HCT116 (cell line): Measurements from ENCODE around the gene HS6ST3. TPM values are rescaled to one million over a fixed set of nuclear protein-coding genes. Genes with fewer than 3 reads are reported as not detected.

Experiments
- ATAC-seq: fragments of 200-7000 bp; cut with Tn5 transposase; 2 replicates; pipeline ENCODE4 v1.9.1; 2020; ENCODE audit warnings: mild to moderate bottlenecking, moderate library complexity
- BruUV-seq: library from RNA; stranded (reverse); fragments of 400-500 nt; replicated peaks from 2 replicates; lab custom pipeline; 2021; lab: Mats Ljungman, UMichigan
- CTCF ChIA-PET: fragments of 300-600 bp; sonication (Branson Sonifier 250); formaldehyde crosslinking; loops from one replicate; lab custom pipeline; 2021; ENCODE audit warnings: antibody characterized with exemption; lab: Charles Lee
- POLR2A ChIA-PET: fragments of 300-600, 350-600 bp; sonication (Branson Sonifier 250); formaldehyde crosslinking; loops from one replicate; lab custom pipeline; 2021; ENCODE audit warnings: antibody characterized with exemption; lab: Charles Lee
- RAD21 ChIA-PET, 2 experiments: fragments of 300-600 bp; sonication (Branson Sonifier 250); formaldehyde crosslinking; loops; one replicate each; lab custom pipeline; 2023; ENCODE audit warnings: low total read pairs in 2 of 2; ENCODE audit not compliant: uncharacterized antibody in 2 of 2, unreplicated experiment in 2 of 2, low non-redundant PET in 1 of 2; lab: Charles Lee
- DNase-seq: peaks from one replicate; pipeline ENCODE4 v3.0.0-alpha.2; 2010; ENCODE audit warnings: low read depth, low spot score
- H2AFZ ChIP-seq: fragments of 200-600 bp; shearing (Covaris generic), sonication (generic); 2 replicates; pipeline ENCODE4 v1.6.1; 2017; ENCODE audit warnings: low read depth, mixed run types, mixed read lengths, antibody characterized with exemption, low read length; ENCODE audit not compliant: poor library complexity, severe bottlenecking
- H3K27ac ChIP-seq: 2 replicates; pipeline ENCODE4 v1.5.1; 2012; ENCODE audit warnings: low read depth, low read length
- H3K27me3 ChIP-seq: fragments of 200-600 bp; sonication (generic); 2 replicates; pipeline ENCODE4 v1.6.1; 2016; ENCODE audit warnings: mixed run types, low read length, mixed read lengths; ENCODE audit not compliant: insufficient read depth
- H3K36me3 ChIP-seq, 2 experiments: fragments of 200-500 bp in 1 of 2; fragments of 200-600 bp in 1 of 2; sonication (Bioruptor generic) in 1 of 2; sonication (generic) in 1 of 2; 2 replicates each; pipeline versions ENCODE4 v1.5.1 to v1.6.1; 2014 to 2016; ENCODE audit warnings: low read length in 2 of 2, inconsistent platforms in 1 of 2, mixed read lengths in 1 of 2, mixed run types in 1 of 2; ENCODE audit not compliant: insufficient read depth in 2 of 2, control insufficient read depth in 1 of 2
- H3K4me1 ChIP-seq, 2 experiments: fragments of 200-600 bp in 1 of 2; sonication (generic) in 1 of 2; 2 replicates each; pipeline versions ENCODE4 v1.5.1 to v1.6.1; 2012 to 2017; ENCODE audit warnings: low read length in 2 of 2, inconsistent platforms in 1 of 2, mild to moderate bottlenecking in 1 of 2, mixed read lengths in 1 of 2, mixed run types in 1 of 2, moderate library complexity in 1 of 2; ENCODE audit not compliant: insufficient read depth in 2 of 2, control insufficient read depth in 1 of 2
- H3K4me2 ChIP-seq: fragments of 200-600 bp; sonication (generic); 2 replicates; pipeline ENCODE4 v1.6.1; 2017; ENCODE audit warnings: mixed run types, low read length, mixed read lengths
- H3K4me3 ChIP-seq, 2 experiments: fragments of 200-600 bp in 1 of 2; sonication (generic) in 1 of 2; replicated peaks in 1 of 2; 2 replicates each; pipeline ENCODE4 v1.5.1; 2011 to 2016; ENCODE audit warnings: low read length in 2 of 2, control low read depth in 1 of 2, low read depth in 1 of 2, mild to moderate bottlenecking in 1 of 2, mixed read lengths in 1 of 2, mixed run types in 1 of 2
- H3K79me2 ChIP-seq: fragments of 200-600 bp; sonication (generic); 2 replicates; pipeline ENCODE4 v1.6.1; 2017; ENCODE audit warnings: mild to moderate bottlenecking, mixed run types, low read length, moderate library complexity, mixed read lengths; ENCODE audit not compliant: insufficient read depth
- H3K9ac ChIP-seq: fragments of 200-600 bp; sonication (generic); 2 replicates; pipeline ENCODE4 v1.6.1; 2016; ENCODE audit warnings: low read length, mixed read lengths
- H3K9me2 ChIP-seq: fragments of 200-600 bp; sonication (generic), shearing (Covaris generic); 2 replicates; pipeline ENCODE4 v1.6.1; 2017; ENCODE audit warnings: mixed run types, mild to moderate bottlenecking, moderate library complexity; ENCODE audit not compliant: insufficient read depth
- H3K9me3 ChIP-seq, 2 experiments: fragments of 200-500 bp in 1 of 2; fragments of 200-600 bp in 1 of 2; sonication (Bioruptor generic) in 1 of 2; sonication (generic) in 1 of 2; 2 replicates each; pipeline ENCODE4 v1.6.1; 2014 to 2017; ENCODE audit warnings: low read length in 2 of 2, mixed read lengths in 2 of 2, inconsistent platforms in 1 of 2, low read depth in 1 of 2, mild to moderate bottlenecking in 1 of 2, mixed run types in 1 of 2, moderate library complexity in 1 of 2; ENCODE audit not compliant: control insufficient read depth in 1 of 2, insufficient read depth in 1 of 2
- H4K20me1 ChIP-seq: fragments of 200-600 bp; sonication (generic), shearing (Covaris generic); 2 replicates; pipeline ENCODE4 v1.6.1; 2017; ENCODE audit warnings: mixed run types, mild to moderate bottlenecking, moderate library complexity; ENCODE audit not compliant: insufficient read depth
- CBX3 ChIP-seq: IDR thresholded peaks from 2 replicates; pipeline ENCODE4 v1.6.1; 2012; ENCODE audit warnings: low read depth
- CEBPB ChIP-seq: IDR thresholded peaks from 2 replicates; pipeline ENCODE4 v1.6.1; 2012; ENCODE audit warnings: low read depth
- EGR1 ChIP-seq: IDR thresholded peaks from 2 replicates; pipeline ENCODE4 v1.6.1; 2012; ENCODE audit warnings: low read depth
- ELF1 ChIP-seq: IDR thresholded peaks from 2 replicates; pipeline ENCODE4 v1.6.1; 2012; ENCODE audit warnings: low read depth, borderline replicate concordance
- EZH2 ChIP-seq: fragments of 200-600 bp; sonication (generic); IDR thresholded peaks from 2 replicates; pipeline ENCODE4 v1.6.1; 2017; ENCODE audit warnings: antibody characterized with exemption, mixed run types
- EZH2phosphoT487 ChIP-seq: fragments of 200-600 bp; IDR thresholded peaks from 2 replicates; pipeline ENCODE4 v1.6.1; 2018; ENCODE audit warnings: antibody characterized with exemption, borderline replicate concordance
- FOSL1 ChIP-seq: IDR thresholded peaks from 2 replicates; pipeline ENCODE4 v1.6.1; 2012; ENCODE audit warnings: low read depth
- JUND ChIP-seq: IDR thresholded peaks from 2 replicates; pipeline ENCODE4 v1.6.1; 2012
- POLR2AphosphoS5 ChIP-seq: IDR thresholded peaks from 2 replicates; pipeline ENCODE4 v1.6.1; 2011; ENCODE audit warnings: mild to moderate bottlenecking, low read depth, low read length, moderate library complexity
- SRF ChIP-seq: IDR thresholded peaks from 2 replicates; pipeline ENCODE4 v1.6.1; 2012; ENCODE audit warnings: low read depth
- TCF7L2 ChIP-seq: IDR thresholded peaks from 2 replicates; pipeline ENCODE4 v1.7.0; 2011; ENCODE audit warnings: borderline replicate concordance, inconsistent platforms; ENCODE audit not compliant: insufficient read depth, insufficient read length; ENCODE audit errors: extremely low read depth
- YY1 ChIP-seq: IDR thresholded peaks from 2 replicates; pipeline ENCODE4 v1.6.1; 2011; ENCODE audit warnings: low read length, low read depth, moderate library complexity, mild to moderate bottlenecking; ENCODE audit not compliant: insufficient replicate concordance; ENCODE audit errors: extremely low read depth
- ZFX ChIP-seq: fragments of 450-650 bp; IDR thresholded peaks from 2 replicates; pipeline ENCODE4 v1.6.1; 2017
- ZNF274 ChIP-seq: fragments of 200-500 bp; sonication (Bioruptor generic); IDR thresholded peaks from 2 replicates; pipeline ENCODE4 v1.6.1; 2014; ENCODE audit warnings: mild to moderate bottlenecking, low read depth, low read length, inconsistent platforms
- intact Hi-C: fragments of 100-400 bp; cut with micrococcal nuclease; formaldehyde crosslinking; loops from 2 replicates; pipeline ENCODE4 v1.10.0; 2022
- total RNA-seq: library from RNA; stranded (reverse); gene quantifications from one replicate; pipeline ENCODE4 v1.2.1, GENCODE V29; 2021; ENCODE audit not compliant: unreplicated experiment
- TF ChIP-seq, protein P1 (sequence below): IDR thresholded peaks from 2 replicates; pipeline ENCODE4 v1.6.1; 2012

The HS6ST3 gene
- total RNA-seq, 1 experiment from 2014 or later: 0.10 TPM

DNA sequence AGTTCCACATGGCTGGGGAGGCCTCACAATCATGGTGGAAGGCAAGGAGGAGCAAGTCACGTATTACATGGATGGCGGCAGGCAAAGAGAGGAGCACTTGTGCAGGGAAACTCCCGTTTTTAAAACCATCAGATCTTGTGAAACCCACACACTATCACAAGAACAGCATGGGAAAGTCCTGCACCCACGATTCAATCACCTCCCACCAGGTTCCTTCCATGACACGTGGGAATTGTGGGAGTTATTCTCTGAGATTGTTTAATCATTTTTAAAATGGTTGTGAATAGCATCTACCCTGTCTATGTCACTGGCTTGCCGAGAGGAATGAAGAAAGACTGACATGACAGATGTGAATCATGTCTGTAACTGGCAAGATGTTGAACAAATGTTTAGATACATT lies 301.7 kb downstream of the HS6ST3 start:
- CTCF ChIA-PET: no interaction called here
- intact Hi-C loops: no loop called here

DNA sequence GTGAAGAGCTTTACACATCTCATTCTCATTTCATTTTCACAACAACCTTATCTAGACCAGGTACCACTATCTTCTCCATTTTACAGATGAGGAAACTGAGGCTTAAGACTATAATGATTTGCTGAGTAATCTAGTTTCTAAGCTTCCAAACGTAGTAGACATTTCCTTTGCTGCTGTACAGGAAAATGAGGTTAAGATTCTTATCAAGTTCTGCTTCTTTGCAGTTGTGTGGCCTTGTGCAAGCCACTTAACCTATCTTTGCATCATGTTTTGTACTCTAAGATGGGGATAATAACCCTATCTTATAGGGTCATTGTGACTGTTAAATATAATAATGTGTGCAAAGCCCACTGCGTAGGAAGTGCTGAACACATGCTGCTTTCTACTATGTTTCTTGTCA lies 307.9 kb downstream of the HS6ST3 start:
- Histone ChIP-seq H3K9ac (no peak overlapping the region), H3K4me1 (no peaks in the 10 kb centered on the region), H3K4me2 (no peak overlapping the region), H3K9me3 (no peaks in the 10 kb centered on the region), H4K20me1 (no peaks in the 10 kb centered on the region), H3K9me2 (no peaks in the 10 kb centered on the region), H2AFZ (no peak overlapping the region), H3K79me2 (no peaks in the 10 kb centered on the region), H3K27me3 (peaks cover 6% of the 10 kb centered on the region; the same call in 1 of the 2 replicates), H3K36me3 (no peaks in the 10 kb centered on the region), H3K27ac (no peak overlapping the region), H3K4me3 (no peak overlapping the region)
- DNase-seq (no peak), ATAC-seq (no peak)
- ChIA-PET POLR2A (no interaction called here), RAD21 (no interaction called here), CTCF (no interaction called here)
- TF ChIP-seq, protein P1, sequence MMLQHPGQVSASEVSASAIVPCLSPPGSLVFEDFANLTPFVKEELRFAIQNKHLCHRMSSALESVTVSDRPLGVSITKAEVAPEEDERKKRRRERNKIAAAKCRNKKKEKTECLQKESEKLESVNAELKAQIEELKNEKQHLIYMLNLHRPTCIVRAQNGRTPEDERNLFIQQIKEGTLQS: no peak
- TF ChIP-seq ZNF274 (no peak), ELF1 (no peak), SRF (no peak), CBX3 (no peak), CEBPB (no peak), EZH2 (no peak), FOSL1 (no peak), TCF7L2 (no peak), EZH2phosphoT487 (no peak), ZFX (no peak), POLR2AphosphoS5 (no peak), EGR1 (no peak)
- no TSS peak for BruUV-seq
- intact Hi-C loops: no loop called here

More for the DNA sequence above, 301.7 kb downstream of the HS6ST3 start:
- no peaks in the 10 kb centered on the region for H3K9me2 ChIP-seq
- no peak overlapping the region for H2AFZ ChIP-seq
- no peak for DNase-seq
- no peaks in the 10 kb centered on the region for H3K9me3 ChIP-seq
- no peak for ATAC-seq
- H3K9ac ChIP-seq: no peak overlapping the region
- no peak overlapping the region for H3K27ac ChIP-seq
- ChIA-PET RAD21 (no interaction called here), POLR2A (no interaction called here)
- TF ChIP-seq CBX3 (no peak), EGR1 (no peak), YY1 (no peak), SRF (no peak), ZFX (no peak), ELF1 (no peak), JUND (no peak)
- TF ChIP-seq, protein P1: no peak
- H3K4me1 ChIP-seq: no peaks in the 10 kb centered on the region
- H3K4me3 ChIP-seq: no peak overlapping the region
- H3K27me3 ChIP-seq: peaks cover 8% of the 10 kb centered on the region
- H3K36me3 ChIP-seq: no peaks in the 10 kb centered on the region
- no peaks in the 10 kb centered on the region for H3K79me2 ChIP-seq
- H3K4me2 ChIP-seq: no peak overlapping the region
- BruUV-seq: no TSS peak
- H4K20me1 ChIP-seq: no peaks in the 10 kb centered on the region
